Fibroblast of mammary gland (primary cell): Measurements from ENCODE around the gene PALLD.
A peak's percentile ranks its signal among the peaks of the same experiment; 100 is the strongest.

Source experiments
- DNase-seq: peaks from one replicate; pipeline ENCODE4 v3.0.0-alpha.2; 2010; ENCODE audit warnings: low read depth
- H3K4me3 ChIP-seq: 2 replicates; pipeline ENCODE4 v1.5.1; 2011; ENCODE audit warnings: low read depth, mild to moderate bottlenecking, low read length, moderate library complexity; ENCODE audit not compliant: control insufficient read depth
- CTCF ChIP-seq: conservative IDR thresholded peaks from 2 replicates; pipeline ENCODE4 v1.5.1; 2011; ENCODE audit warnings: low read depth, low read length, inconsistent platforms; ENCODE audit not compliant: control insufficient read depth, insufficient read depth

The PALLD gene

GRCh38 chr4:168570466-168570865, 73.6 kb downstream of the PALLD start:
- TF ChIP-seq CTCF: no peak
- DNase-seq: no peak
- no peak overlapping the region for H3K4me3 ChIP-seq

- no peak for DNase-seq
- no peak overlapping the region for H3K4me3 ChIP-seq
- no peak for TF ChIP-seq CTCF
These were observed 75.2 kb downstream of the PALLD start for GRCh38 chr4:168572002-168572401.

GRCh38 chr4:168573870-168574269, 77.0 kb downstream of the PALLD start:
- H3K4me3 ChIP-seq: no peak overlapping the region
- no peak for DNase-seq
- no peak for TF ChIP-seq CTCF

GRCh38 chr4:168574581-168575295, 77.9 kb downstream of the PALLD start:
- H3K4me3 ChIP-seq: no peak overlapping the region
- TF ChIP-seq CTCF: no peak
- peak; percentile 55 for DNase-seq

- no peak for TF ChIP-seq CTCF
- no peak overlapping the region for H3K4me3 ChIP-seq
- DNase-seq: no peak
These were observed 78.6 kb downstream of the PALLD start for GRCh38 chr4:168575473-168575872.

GRCh38 chr4:168577624-168578023, 80.8 kb downstream of the PALLD start:
- DNase-seq: no peak
- TF ChIP-seq CTCF: no peak
- no peak overlapping the region for H3K4me3 ChIP-seq

- no peak for DNase-seq
- H3K4me3 ChIP-seq: no peak overlapping the region
- TF ChIP-seq CTCF: no peak
These were observed 83.4 kb downstream of the PALLD start for GRCh38 chr4:168580228-168580627.
